NCI-H1436 (cell line): ENCODE results near the gene LRRC2.
"Not testable (repeated sequence)": the region's sequence is repeated elsewhere in the genome, so short reads cannot be mapped to it uniquely, and the experiment has no call there.

Experiments used
- DNase-seq: peaks from one replicate; lab custom pipeline; 2025; lab: John Stamatoyannopoulos, UW

Gene LRRC2

GRCh38 chr3:46566040-46566641, at the start of gene LRRC2:
LRRC2 (minus strand) TSS chr3:46566302; CDS start chr3:46551591, 14,711 bp downstream.
- DNase-seq = no peak

- no peak for DNase-seq
Measured at GRCh38 chr3:46615050-46615775, 49.1 kb upstream of the LRRC2 start.

- no peak for DNase-seq
Measured at GRCh38 chr3:46614431-46614830, 48.3 kb upstream of the LRRC2 start.

GRCh38 chr3:46613313-46614005, 47.4 kb upstream of the LRRC2 start:
- DNase-seq = no peak

GRCh38 chr3:46612324-46612723, 46.2 kb upstream of the LRRC2 start, which contains the start of gene FAM240A:
FAM240A (plus strand) TSS chr3:46612525; CDS start chr3:46612684, 159 bp downstream.
- DNase-seq = no peak

- DNase-seq = no peak
Measured at GRCh38 chr3:46609944-46610722, 44.0 kb upstream of the LRRC2 start.

GRCh38 chr3:46609212-46609721, 43.2 kb upstream of the LRRC2 start:
- no peak for DNase-seq

GRCh38 chr3:46607603-46608028, 41.5 kb upstream of the LRRC2 start:
- no peak for DNase-seq

- no peak for DNase-seq
Measured at GRCh38 chr3:46604127-46604526, 38.0 kb upstream of the LRRC2 start.

- DNase-seq = no peak
Measured at GRCh38 chr3:46603446-46604046, 37.4 kb upstream of the LRRC2 start.

- DNase-seq = no peak
Measured at GRCh38 chr3:46599590-46599989, 33.5 kb upstream of the LRRC2 start.

- no peak for DNase-seq
Measured at GRCh38 chr3:46595819-46596314, 29.8 kb upstream of the LRRC2 start.

- no peak for DNase-seq
Measured at GRCh38 chr3:46594723-46595122, 28.6 kb upstream of the LRRC2 start.

- no peak for DNase-seq
Measured at GRCh38 chr3:46593979-46594378, 27.9 kb upstream of the LRRC2 start.

GRCh38 chr3:46593274-46593862, 27.3 kb upstream of the LRRC2 start:
- DNase-seq = no peak

GRCh38 chr3:46587268-46587667, 21.2 kb upstream of the LRRC2 start:
- DNase-seq = not testable (repeated sequence)

GRCh38 chr3:46586738-46587246, 20.7 kb upstream of the LRRC2 start:
- no peak for DNase-seq

GRCh38 chr3:46585799-46586693, 19.9 kb upstream of the LRRC2 start:
- no peak for DNase-seq

- no peak for DNase-seq
Measured at GRCh38 chr3:46584598-46585467, 18.7 kb upstream of the LRRC2 start.
